NCI-H226 (cell line): ENCODE results near the gene TMEM267.
A peak's percentile ranks its signal among the peaks of the same experiment; 100 is the strongest.
"Not testable (repeated sequence)": the region's sequence is repeated elsewhere in the genome, so short reads cannot be mapped to it uniquely, and the experiment has no call there.

Experiments
- DNase-seq: peaks from one replicate; pipeline ENCODE4 v3.0.0-alpha.2; 2015

Gene TMEM267

DNA sequence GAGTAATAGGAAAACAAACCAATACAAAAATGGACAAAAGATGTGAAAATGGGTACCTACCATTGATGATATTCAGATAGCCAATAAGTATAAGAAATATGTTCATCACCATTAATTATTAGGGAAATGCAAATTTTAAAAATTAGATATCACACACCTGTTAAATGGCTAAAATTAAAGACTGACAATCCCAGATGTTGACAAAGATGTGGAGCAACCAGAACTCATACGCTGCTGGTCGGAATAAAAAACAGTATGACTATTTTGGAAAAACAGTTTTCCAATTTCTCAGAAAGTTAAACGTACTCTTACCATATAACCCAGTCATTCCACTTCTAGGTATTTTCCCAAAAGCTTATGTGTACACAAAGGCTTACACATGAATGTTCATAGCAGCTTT is 27.1 kb downstream of the TMEM267 start:
- DNase-seq, result no peak

GRCh38 chr5:43441575-43441974 is 42.1 kb downstream of the TMEM267 start:
- not testable (repeated sequence) for DNase-seq

DNA sequence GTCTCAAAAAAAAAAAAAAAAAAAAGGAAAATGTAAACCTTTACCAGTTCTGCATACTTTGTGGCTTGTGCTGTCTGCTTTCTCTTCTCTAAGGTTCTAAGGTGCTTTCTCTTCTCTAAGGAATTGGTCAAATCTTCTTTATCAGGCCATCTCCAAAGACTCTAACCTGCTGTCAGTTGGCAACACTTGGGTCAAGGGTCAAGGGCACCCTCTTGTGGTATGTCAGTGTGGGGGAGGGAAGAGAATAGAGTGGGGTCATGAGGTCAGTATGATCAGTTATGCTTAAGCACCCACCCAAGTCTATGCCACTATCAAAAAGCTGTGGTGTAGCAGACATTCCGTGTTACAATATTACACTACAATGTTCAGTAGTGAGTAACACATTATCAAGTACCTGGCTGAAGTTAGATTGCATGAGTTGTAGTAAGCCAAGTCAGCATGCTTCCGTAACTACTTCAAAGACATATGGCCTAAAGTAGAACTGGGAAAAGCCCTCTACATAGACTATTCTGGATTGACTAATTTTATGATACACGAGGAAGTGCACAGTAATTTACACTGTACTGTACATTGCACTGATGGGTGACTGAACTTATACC is 46.5 kb downstream of the TMEM267 start:
- DNase-seq, result peak; percentile 33

DNA sequence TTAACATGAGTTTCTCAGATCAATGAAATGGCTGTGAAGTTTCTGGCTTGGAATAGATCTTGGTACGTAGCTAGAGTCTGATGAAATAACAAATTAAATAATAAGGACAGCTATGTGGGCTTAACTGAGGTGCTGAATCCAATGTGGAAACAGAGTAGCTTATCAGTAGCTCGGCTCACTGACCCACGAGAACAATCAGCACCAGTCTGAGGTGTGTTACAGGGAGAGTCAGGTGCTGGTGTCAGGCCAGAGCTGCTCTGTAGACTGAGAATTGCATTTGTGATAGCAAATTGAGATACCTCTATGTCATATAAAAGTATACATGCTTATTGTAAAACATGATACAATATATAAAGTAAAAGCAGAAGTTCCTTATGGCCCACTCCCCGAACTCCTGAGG is 50.3 kb downstream of the TMEM267 start:
- no peak for DNase-seq

DNA sequence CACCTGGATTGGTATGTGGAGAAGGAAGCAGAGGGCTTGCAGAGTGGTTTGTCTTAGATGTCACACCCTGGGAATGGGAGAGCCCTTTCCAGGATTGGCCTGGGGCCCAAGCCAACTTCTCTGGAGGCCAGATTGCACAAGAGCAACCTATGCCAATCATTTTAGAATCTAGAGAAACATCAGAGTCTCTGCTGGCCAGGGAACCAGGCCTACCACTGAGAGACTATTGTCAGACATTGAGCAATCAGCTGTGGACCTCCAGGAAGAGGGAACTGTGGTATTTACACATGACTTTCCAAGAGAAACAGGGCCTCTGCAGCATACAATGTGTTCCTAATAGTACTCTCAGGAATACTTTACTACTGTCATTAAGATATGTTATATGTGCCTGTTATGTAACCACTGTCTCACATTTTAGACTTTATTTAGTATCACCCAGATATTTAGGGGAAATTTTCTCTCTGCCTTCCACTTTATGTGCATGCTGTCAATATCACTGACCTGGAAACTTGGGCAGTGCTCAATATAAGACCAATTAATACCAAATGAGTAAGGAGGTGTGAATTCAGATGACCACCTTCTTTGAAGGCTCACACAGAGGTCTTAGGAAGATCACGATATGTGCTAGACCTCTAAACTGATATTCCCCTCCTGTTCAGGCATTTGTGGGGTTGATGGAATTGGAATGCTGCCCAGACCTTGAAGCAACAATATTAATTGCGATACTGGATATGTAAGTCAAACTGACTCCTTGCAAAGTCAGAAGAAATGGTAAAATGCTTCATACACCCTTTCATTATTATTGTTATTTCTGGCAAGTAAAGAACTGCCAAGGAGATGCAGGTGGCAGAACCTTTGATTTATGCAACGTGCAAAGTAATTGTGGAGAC is 50.9 kb downstream of the TMEM267 start:
- DNase-seq, result peak; percentile 89

- DNase-seq, result no peak
Observed at GRCh38 chr5:43429706-43430105, 54.0 kb downstream of the TMEM267 start.

- DNase-seq, result no peak
Observed at GRCh38 chr5:43429016-43429415, 54.6 kb downstream of the TMEM267 start.

DNA sequence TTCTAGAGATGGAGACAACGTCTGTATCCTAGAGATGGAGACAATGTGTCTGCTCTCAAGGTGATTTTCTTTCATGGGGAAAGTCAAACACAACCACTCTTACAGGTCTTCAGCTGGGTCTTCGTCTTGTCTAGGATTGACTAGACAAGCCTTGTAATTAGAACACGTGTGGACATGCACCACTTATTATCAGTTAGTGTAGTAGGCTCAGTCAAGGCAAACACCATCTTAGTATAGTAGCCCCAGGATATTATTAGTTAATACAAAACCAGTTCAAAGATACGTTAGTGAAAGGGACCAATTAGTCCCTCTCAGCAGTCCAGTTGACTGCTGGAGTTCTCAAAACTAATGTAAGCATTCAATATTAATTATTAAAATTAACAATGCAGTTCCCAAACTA is 56.4 kb downstream of the TMEM267 start:
- no peak for DNase-seq

DNA sequence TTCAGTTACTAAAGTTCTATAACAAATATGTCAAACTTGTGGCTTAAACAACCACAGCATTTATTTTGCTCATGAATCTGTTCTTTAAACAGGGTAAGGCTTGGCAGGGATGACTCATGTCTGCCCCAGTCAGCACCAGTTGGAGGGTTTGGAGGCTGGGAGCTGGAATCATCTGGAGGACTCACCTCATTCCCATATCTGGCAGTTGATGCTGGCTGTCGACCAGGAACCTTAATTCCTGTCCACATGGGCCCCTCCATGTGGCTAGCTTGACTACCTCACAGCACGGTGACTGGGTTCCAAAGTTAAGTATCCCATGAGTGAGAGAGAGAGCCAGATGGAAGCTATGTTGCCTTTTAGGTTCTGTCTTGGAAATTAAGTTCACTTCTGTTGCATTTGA is 57.7 kb downstream of the TMEM267 start:
- peak; percentile 93 for DNase-seq

- DNase-seq, result not testable (repeated sequence)
Observed at GRCh38 chr5:43423086-43423485, 60.6 kb downstream of the TMEM267 start.

- DNase-seq, result peak; percentile 66
Observed at GRCh38 chr5:43422143-43422542, 61.5 kb downstream of the TMEM267 start.

- DNase-seq, result no peak
Observed at GRCh38 chr5:43421450-43422133, 62.1 kb downstream of the TMEM267 start.

DNA sequence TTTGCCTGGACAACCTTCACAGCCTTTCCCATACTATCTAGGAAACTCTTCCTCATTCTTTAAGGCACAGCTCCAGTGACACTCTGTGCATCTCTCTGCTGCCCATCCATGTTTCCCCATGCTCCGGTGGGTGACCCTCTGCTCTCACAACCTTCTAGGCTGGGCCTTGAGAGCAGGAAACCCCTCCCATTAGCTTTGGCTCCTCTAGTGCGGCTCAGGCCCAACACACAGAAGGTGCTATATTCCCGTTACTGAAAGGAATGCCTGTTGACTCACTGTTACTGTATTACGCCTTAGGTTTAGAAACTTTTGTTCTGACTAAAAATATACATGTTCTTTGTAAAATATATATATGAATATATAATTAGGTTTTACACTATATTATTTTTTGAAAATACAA is 63.4 kb downstream of the TMEM267 start:
- DNase-seq, result no peak

DNA sequence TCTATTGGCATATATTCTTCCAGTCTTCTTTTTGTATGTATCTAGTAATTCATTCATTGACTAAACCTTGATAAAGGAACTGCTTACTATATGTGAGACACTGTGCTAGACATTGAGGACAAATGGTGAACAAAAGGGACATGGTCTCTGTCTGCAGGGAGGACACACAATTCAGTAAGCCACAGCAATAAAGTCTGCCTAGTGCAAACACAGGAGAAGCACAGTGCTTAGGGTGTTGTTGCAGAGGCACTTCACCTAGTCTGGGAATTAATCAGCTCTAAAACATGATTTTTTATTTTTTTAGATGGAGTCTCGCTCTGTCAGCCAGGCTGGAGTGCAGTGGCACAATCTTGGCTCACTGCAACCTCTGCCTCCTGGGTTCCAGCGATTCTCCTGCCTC is 65.1 kb downstream of the TMEM267 start:
- no peak for DNase-seq

DNA sequence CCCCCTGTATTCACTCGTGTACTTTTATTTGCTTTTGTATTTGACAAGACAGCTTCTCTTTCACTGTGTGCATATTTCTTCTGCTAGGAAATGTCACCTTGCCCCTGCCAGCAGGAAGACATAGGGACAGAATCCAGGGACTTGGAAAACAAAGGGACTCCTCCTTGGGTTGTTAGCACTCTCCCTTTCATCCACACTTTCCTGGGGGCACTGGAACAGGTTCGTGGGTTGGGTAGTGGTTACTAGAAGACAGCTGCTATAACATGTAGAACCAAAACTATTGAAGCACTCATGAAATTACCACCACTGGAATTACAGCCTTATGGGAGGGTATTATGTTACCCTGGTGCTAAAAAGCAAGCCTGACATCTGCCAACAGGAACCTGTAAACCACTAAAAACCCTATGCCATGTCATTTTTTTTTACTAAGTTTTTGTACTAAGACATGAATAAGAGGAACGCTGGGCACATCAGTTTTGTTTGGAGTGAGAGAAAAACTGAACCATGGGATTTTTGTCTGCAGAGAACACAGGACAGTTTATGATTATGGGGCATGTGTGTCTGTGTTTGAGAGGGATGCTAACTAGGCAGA is 66.8 kb downstream of the TMEM267 start:
- no peak for DNase-seq

GRCh38 chr5:43415935-43416802 is 67.5 kb downstream of the TMEM267 start:
- peak; percentile 64 for DNase-seq

DNA sequence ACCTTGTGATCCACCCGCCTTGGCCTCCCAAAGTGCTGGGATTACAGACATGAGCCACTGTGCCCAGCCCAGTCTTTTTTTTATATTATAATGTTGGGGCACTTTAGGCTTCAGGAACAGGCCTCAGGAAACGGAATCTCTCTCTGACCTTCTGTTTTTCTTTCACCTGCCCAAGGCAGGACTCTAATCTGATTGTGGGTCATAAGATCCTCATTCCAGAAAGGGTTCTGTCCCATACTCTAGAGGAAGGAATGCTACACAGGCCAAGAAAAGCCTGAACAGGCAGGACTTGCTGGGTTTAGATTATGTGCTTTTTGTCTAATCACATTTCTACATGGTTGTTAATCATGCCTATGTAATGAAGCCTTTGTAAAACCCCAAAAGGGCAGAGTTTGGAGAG is 69.7 kb downstream of the TMEM267 start:
- DNase-seq, result no peak

- DNase-seq, result no peak
Observed at GRCh38 chr5:43412644-43413043, 71.0 kb downstream of the TMEM267 start.

GRCh38 chr5:43412156-43412555 is 71.5 kb downstream of the TMEM267 start, which contains the start of gene CCL28:
TSS of gene CCL28 (minus strand) at chr5:43412391. CDS start at chr5:43412316, 75 bp downstream.
- DNase-seq, result no peak

DNA sequence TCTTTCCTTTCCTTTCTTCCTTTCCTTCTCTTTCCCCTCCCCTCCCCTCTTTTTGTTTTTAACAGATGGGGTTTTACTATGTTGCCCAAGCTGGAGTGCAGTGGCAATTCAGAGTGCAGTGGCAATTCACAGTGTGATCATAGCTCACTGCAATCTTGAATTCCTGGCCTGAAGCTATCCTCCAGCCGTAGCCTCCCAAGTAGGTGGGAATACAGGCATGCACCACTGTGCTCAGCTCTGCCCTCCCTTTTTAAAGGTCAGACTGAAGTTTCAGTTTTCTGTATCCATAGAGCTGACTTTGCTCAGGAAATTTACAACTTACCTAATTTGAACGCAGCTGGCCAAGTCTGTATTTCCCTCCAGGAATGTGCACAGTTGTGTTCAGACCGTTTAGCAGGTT is 72.2 kb downstream of the TMEM267 start:
- DNase-seq, result no peak

DNA sequence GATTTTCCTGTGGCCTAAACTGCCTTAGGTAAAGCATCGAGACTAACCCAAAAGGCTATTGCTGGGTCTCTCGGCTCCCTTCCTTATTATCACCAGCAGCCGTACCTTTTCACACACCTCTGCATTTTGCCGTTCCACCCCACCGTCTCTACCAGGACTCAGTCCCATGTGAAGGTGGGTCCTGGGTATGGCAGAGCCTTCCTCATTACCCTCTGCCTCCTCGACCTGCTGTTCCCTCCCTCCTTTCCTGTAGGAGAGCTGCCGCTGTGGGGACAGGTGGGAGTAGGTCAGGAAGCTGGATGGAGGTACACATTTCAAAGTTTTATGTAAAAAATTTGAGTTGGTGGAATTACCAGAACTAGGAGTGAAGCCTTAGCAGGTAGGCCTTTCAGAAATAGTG is 73.3 kb downstream of the TMEM267 start:
- DNase-seq, result no peak

DNA sequence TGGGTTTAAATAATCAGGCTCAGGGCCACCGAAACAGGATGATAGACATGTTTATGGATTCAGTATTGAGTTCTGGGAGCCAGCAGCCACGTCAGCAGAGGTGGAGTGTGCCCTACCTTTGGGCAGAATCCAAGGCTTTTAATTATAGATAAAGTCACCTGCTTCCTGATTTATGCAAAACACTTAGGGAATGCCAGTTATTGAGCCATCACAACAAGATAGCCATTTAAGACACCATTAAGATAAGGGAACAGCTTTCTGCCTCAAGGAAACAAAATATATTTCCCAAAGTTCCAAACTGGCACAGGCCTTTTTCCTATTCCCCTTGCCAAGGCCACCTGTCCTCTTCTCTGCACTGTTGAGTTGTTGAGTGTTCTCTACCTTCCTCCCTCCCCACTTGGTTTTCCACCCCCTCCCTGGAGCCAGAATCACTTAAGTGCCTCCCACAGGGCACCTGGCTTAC is 73.8 kb downstream of the TMEM267 start:
- no peak for DNase-seq
